Measurements from ENCODE around the gene TRIO. TPM values are rescaled to one million over a fixed set of nuclear protein-coding genes. Genes with fewer than 3 reads are reported as not detected.

TRIO gene
- total RNA-seq, 1 donor from 2014 or later = 223 TPM

GRCh38 chr5:14400611-14401010 lies 257.5 kb downstream of the TRIO start:
- H3K9me3 Mint-ChIP-seq = no peaks in the 10 kb centered on the region
- ATAC-seq (ENCODE audit: low read depth) = no peak
- intact Hi-C loops (cut with micrococcal nuclease) = no loop called here
- H3K27ac Mint-ChIP-seq = no peak overlapping the region
- ChIA-PET POLR2A (no interaction called here), CTCF (interaction anchor here (1.0 to 3.3 kb wide), 2 partner anchors 248 to 413 kb away, joined by 3 to 62 read pairs; no protein-coding TSS in a partner anchor)
- H3K36me3 Mint-ChIP-seq (ENCODE audit: low read depth) = peaks cover 82% of the 10 kb centered on the region
- no peaks in the 10 kb centered on the region for H3K4me1 Mint-ChIP-seq
- TF ChIP-seq, protein P1, sequence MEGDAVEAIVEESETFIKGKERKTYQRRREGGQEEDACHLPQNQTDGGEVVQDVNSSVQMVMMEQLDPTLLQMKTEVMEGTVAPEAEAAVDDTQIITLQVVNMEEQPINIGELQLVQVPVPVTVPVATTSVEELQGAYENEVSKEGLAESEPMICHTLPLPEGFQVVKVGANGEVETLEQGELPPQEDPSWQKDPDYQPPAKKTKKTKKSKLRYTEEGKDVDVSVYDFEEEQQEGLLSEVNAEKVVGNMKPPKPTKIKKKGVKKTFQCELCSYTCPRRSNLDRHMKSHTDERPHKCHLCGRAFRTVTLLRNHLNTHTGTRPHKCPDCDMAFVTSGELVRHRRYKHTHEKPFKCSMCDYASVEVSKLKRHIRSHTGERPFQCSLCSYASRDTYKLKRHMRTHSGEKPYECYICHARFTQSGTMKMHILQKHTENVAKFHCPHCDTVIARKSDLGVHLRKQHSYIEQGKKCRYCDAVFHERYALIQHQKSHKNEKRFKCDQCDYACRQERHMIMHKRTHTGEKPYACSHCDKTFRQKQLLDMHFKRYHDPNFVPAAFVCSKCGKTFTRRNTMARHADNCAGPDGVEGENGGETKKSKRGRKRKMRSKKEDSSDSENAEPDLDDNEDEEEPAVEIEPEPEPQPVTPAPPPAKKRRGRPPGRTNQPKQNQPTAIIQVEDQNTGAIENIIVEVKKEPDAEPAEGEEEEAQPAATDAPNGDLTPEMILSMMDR (IDR thresholded peaks at IDR 0.05) = no peak
- no peak overlapping the region for H3K4me3 Mint-ChIP-seq
- H3K27me3 Mint-ChIP-seq = no peaks in the 10 kb centered on the region
- DNase-seq = no peak

- Mint-ChIP-seq H3K9me3 (no peaks in the 10 kb centered on the region), H3K36me3 (ENCODE audit: low read depth) (peaks cover 87% of the 10 kb centered on the region), H3K4me1 (no peaks in the 10 kb centered on the region), H3K27me3 (no peaks in the 10 kb centered on the region), H3K4me3 (no peak overlapping the region), H3K27ac (no peak overlapping the region)
- intact Hi-C loops (cut with micrococcal nuclease) = no loop called here
- DNase-seq = no peak
- CTCF ChIA-PET = interaction anchor here (3.3 kb wide), 1 partner anchor 247 kb away, joined by 62 read pairs; no protein-coding TSS in a partner anchor
- TF ChIP-seq, protein P1 (IDR thresholded peaks at IDR 0.05) = no peak
- no peak for ATAC-seq (ENCODE audit: low read depth)
- POLR2A ChIA-PET = no interaction called here
These were observed 258.5 kb downstream of the TRIO start for GRCh38 chr5:14401639-14402038.

- ChIA-PET CTCF (no interaction called here), POLR2A (no interaction called here)
- Mint-ChIP-seq H3K4me1 (no peaks in the 10 kb centered on the region), H3K36me3 (ENCODE audit: low read depth) (peaks cover 87% of the 10 kb centered on the region), H3K27me3 (no peaks in the 10 kb centered on the region), H3K9me3 (no peaks in the 10 kb centered on the region), H3K27ac (peak overlapping the region; percentile 0), H3K4me3 (no peak overlapping the region)
- no peak for ATAC-seq (ENCODE audit: low read depth)
- DNase-seq = no peak
- intact Hi-C loops (cut with micrococcal nuclease) = no loop called here
- TF ChIP-seq, protein P1 (IDR thresholded peaks at IDR 0.05) = no peak
These were observed 259.3 kb downstream of the TRIO start for GRCh38 chr5:14402424-14402823.

- H3K4me3 Mint-ChIP-seq = no peak overlapping the region
- no peak overlapping the region for H3K27ac Mint-ChIP-seq
- ATAC-seq (ENCODE audit: low read depth) (no peak), DNase-seq (no peak)
- no peaks in the 10 kb centered on the region for H3K27me3 Mint-ChIP-seq
- intact Hi-C loops (cut with micrococcal nuclease) = no loop called here
- H3K4me1 Mint-ChIP-seq = no peaks in the 10 kb centered on the region
- TF ChIP-seq, protein P1 (IDR thresholded peaks at IDR 0.05) = no peak
- H3K36me3 Mint-ChIP-seq (ENCODE audit: low read depth) = peaks cover 86% of the 10 kb centered on the region
- ChIA-PET POLR2A (no interaction called here), CTCF (no interaction called here)
- no peaks in the 10 kb centered on the region for H3K9me3 Mint-ChIP-seq
These were observed 261.6 kb downstream of the TRIO start for GRCh38 chr5:14404780-14405179.

DNA sequence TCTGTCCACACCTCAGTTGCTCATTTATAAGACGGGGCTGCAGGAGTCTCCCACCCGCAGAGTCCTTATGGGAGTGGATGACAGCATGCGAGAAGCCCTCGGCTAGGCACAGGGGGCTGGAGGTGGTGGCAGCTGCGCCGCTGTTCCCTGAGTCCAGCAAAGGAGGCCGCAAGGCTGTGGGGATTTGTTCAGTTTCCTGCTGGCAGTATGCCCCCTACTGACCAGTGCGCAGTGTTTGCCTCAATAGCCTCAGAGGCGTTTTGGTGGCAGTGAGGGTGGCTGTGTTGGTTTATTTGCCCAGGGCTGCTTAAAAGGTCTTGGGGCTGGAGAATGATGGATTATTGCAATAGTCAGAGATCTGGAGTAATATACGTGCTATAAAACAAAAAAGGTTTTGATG lies 262.1 kb downstream of the TRIO start:
- ChIA-PET POLR2A (no interaction called here), CTCF (no interaction called here)
- intact Hi-C loops (cut with micrococcal nuclease) = no loop called here
- no peak for ATAC-seq (ENCODE audit: low read depth)
- no peak overlapping the region for H3K4me3 Mint-ChIP-seq
- DNase-seq = no peak
- H3K27ac Mint-ChIP-seq = no peak overlapping the region
- TF ChIP-seq, protein P1 (IDR thresholded peaks at IDR 0.05) = no peak
- H3K36me3 Mint-ChIP-seq (ENCODE audit: low read depth) = peaks cover 86% of the 10 kb centered on the region
- no peaks in the 10 kb centered on the region for H3K27me3 Mint-ChIP-seq
- no peaks in the 10 kb centered on the region for H3K4me1 Mint-ChIP-seq
- no peaks in the 10 kb centered on the region for H3K9me3 Mint-ChIP-seq
